ENCODE measurements around the gene MRPS18B.

The MRPS18B gene

GRCh38 chr6:30571762-30572082 lies 45.9 kb upstream of the MRPS18B start:
- DNase-seq: no peak
- no peak for TF ChIP-seq CTCF (IDR thresholded peaks at IDR 0.05)
- Mint-ChIP-seq H3K9me3 (no peaks in the 10 kb centered on the region), H3K27me3 (ENCODE audit: low read depth, poor library complexity) (peaks cover 16% of the 10 kb centered on the region), H3K4me1 (peaks cover 46% of the 10 kb centered on the region), H3K4me3 (peak overlapping the region; percentile 95), H3K27ac (peak overlapping the region; percentile 90), H3K36me3 (ENCODE audit: low read depth) (peaks cover 4% of the 10 kb centered on the region)

GRCh38 chr6:30572148-30572547 lies 45.5 kb upstream of the MRPS18B start:
- no peak for TF ChIP-seq CTCF (IDR thresholded peaks at IDR 0.05)
- Mint-ChIP-seq H3K4me3 (peak overlapping the region; percentile 95), H3K27ac (peak overlapping the region; percentile 90), H3K9me3 (no peaks in the 10 kb centered on the region), H3K27me3 (ENCODE audit: low read depth, poor library complexity) (peaks cover 16% of the 10 kb centered on the region), H3K4me1 (peaks cover 46% of the 10 kb centered on the region), H3K36me3 (ENCODE audit: low read depth) (peaks cover 9% of the 10 kb centered on the region)
- no peak for DNase-seq

GRCh38 chr6:30573113-30573512 lies 44.5 kb upstream of the MRPS18B start:
- H3K27ac Mint-ChIP-seq: peak overlapping the region; percentile 13
- H3K36me3 Mint-ChIP-seq (ENCODE audit: low read depth): peaks cover 18% of the 10 kb centered on the region

GRCh38 chr6:30578051-30578450 lies 39.6 kb upstream of the MRPS18B start:
- H3K27me3 Mint-ChIP-seq (ENCODE audit: low read depth, poor library complexity): no peaks in the 10 kb centered on the region
- no peaks in the 10 kb centered on the region for H3K9me3 Mint-ChIP-seq
- H3K4me3 Mint-ChIP-seq: no peak overlapping the region
- H3K27ac Mint-ChIP-seq: no peak overlapping the region
- peaks cover 9% of the 10 kb centered on the region for H3K4me1 Mint-ChIP-seq
- peaks cover 64% of the 10 kb centered on the region for H3K36me3 Mint-ChIP-seq (ENCODE audit: low read depth)
- no peak for TF ChIP-seq CTCF (IDR thresholded peaks at IDR 0.05)
- no peak for DNase-seq

More at GRCh38 chr6:30573113-30573512, 44.5 kb upstream of the MRPS18B start:
- H3K9me3 Mint-ChIP-seq: no peaks in the 10 kb centered on the region
- TF ChIP-seq CTCF (IDR thresholded peaks at IDR 0.05): no peak
- H3K4me1 Mint-ChIP-seq: peaks cover 46% of the 10 kb centered on the region
- DNase-seq: no peak
- peak overlapping the region; percentile 95 for H3K4me3 Mint-ChIP-seq
- H3K27me3 Mint-ChIP-seq (ENCODE audit: low read depth, poor library complexity): peaks cover 13% of the 10 kb centered on the region

- Mint-ChIP-seq H3K4me3 (no peak overlapping the region), H3K4me1 (no peaks in the 10 kb centered on the region), H3K9me3 (no peaks in the 10 kb centered on the region), H3K27ac (no peak overlapping the region), H3K27me3 (ENCODE audit: low read depth, poor library complexity) (peaks cover 2% of the 10 kb centered on the region), H3K36me3 (ENCODE audit: low read depth) (peaks cover 84% of the 10 kb centered on the region)
- DNase-seq: no peak
- TF ChIP-seq CTCF (IDR thresholded peaks at IDR 0.05): no peak
Observed at GRCh38 chr6:30583921-30584320, 33.7 kb upstream of the MRPS18B start.

- H3K9me3 Mint-ChIP-seq: no peaks in the 10 kb centered on the region
- no peak for DNase-seq
- no peaks in the 10 kb centered on the region for H3K4me1 Mint-ChIP-seq
- H3K27me3 Mint-ChIP-seq (ENCODE audit: low read depth, poor library complexity): peaks cover 2% of the 10 kb centered on the region
- peak overlapping the region; percentile 93 for H3K27ac Mint-ChIP-seq
- H3K4me3 Mint-ChIP-seq: no peak overlapping the region
- no peak for TF ChIP-seq CTCF (IDR thresholded peaks at IDR 0.05)
- H3K36me3 Mint-ChIP-seq (ENCODE audit: low read depth): peaks cover 72% of the 10 kb centered on the region
Observed at GRCh38 chr6:30589754-30590358, 27.8 kb upstream of the MRPS18B start.
